CD4-positive, alpha-beta T cell (primary cell): ENCODE results near the gene HTR4. TPM values are rescaled to one million over a fixed set of nuclear protein-coding genes. Genes with fewer than 3 reads are reported as not detected.

ENCODE experiments used
- ATAC-seq: fragments of 200-7000 bp; cut with Tn5 transposase; one replicate; pipeline ENCODE4 v1.10.0; 2022; ENCODE audit warnings: mild to moderate bottlenecking; ENCODE audit not compliant: poor library complexity
- CTCF ChIA-PET: fragments of 350-600 bp; sonication (Branson Sonifier 250); formaldehyde crosslinking; loops from one replicate; lab custom pipeline; 2021; ENCODE audit warnings: antibody characterized with exemption, inconsistent platforms; lab: Charles Lee
- POLR2A ChIA-PET: fragments of 350-600 bp; sonication (Branson Sonifier 250); formaldehyde crosslinking; loops from one replicate; lab custom pipeline; 2021; ENCODE audit warnings: antibody characterized with exemption, inconsistent platforms; lab: Charles Lee
- DNase-seq, 14 experiments: peaks; one replicate each; pipeline ENCODE4 v3.0.0-alpha.2; 2013 to 2020; ENCODE audit warnings: mixed read lengths in 2 of 14
- H3K27ac ChIP-seq, 2 donors: one replicate each; pipeline versions ENCODE4 v1.5.1 to v1.7.0; 2013; ENCODE audit warnings: low read length in 2 of 2, low read depth in 1 of 2, mild to moderate bottlenecking in 1 of 2
- H3K27me3 ChIP-seq, 2 experiments: 1 replicate in 1 of 2; 2 replicates in 1 of 2; pipeline versions ENCODE4 v1.6.1 to v1.7.0; 2013; ENCODE audit warnings: low read length in 2 of 2, control low read depth in 1 of 2, mild to moderate bottlenecking in 1 of 2, moderate library complexity in 1 of 2; ENCODE audit not compliant: insufficient read depth in 2 of 2, control insufficient read depth in 1 of 2
- H3K36me3 ChIP-seq: one replicate; pipeline ENCODE4 v1.6.1; 2013; ENCODE audit warnings: low read length, control low read depth; ENCODE audit not compliant: insufficient read depth
- H3K4me1 ChIP-seq: one replicate; pipeline ENCODE4 v1.6.1; 2013; ENCODE audit warnings: low read length, control low read depth; ENCODE audit not compliant: insufficient read depth
- H3K4me3 ChIP-seq: one replicate; pipeline ENCODE4 v1.5.1; 2013; ENCODE audit warnings: mild to moderate bottlenecking, low read length, moderate library complexity
- H3K9me3 ChIP-seq, 2 experiments: 1 replicate in 1 of 2; 2 replicates in 1 of 2; pipeline versions ENCODE4 v1.6.1 to v1.7.0; 2013; ENCODE audit warnings: low read length in 2 of 2, mild to moderate bottlenecking in 2 of 2, control low read depth in 1 of 2, moderate library complexity in 1 of 2; ENCODE audit not compliant: control insufficient read depth in 1 of 2, insufficient read depth in 1 of 2
- H3K27ac Mint-ChIP-seq: one replicate; pipeline ENCODE4 v1.8.0; 2020; ENCODE audit warnings: mixed read lengths
- H3K27me3 Mint-ChIP-seq: one replicate; pipeline ENCODE4 v1.8.0; 2021; ENCODE audit warnings: mixed read lengths
- H3K36me3 Mint-ChIP-seq: one replicate; pipeline ENCODE4 v1.8.0; 2021; ENCODE audit warnings: low read depth, mixed read lengths
- H3K4me1 Mint-ChIP-seq: one replicate; pipeline ENCODE4 v1.8.0; 2021; ENCODE audit warnings: low read depth, mixed read lengths
- H3K4me3 Mint-ChIP-seq: one replicate; pipeline ENCODE4 v1.8.0; 2020; ENCODE audit warnings: mild to moderate bottlenecking, mixed read lengths
- H3K9me3 Mint-ChIP-seq: one replicate; pipeline ENCODE4 v1.8.0; 2020; ENCODE audit warnings: mixed read lengths
- CTCF ChIP-seq: fragments of 200-600 bp; IDR thresholded peaks from one replicate; pipeline ENCODE4 v1.8.0; 2022; ENCODE audit warnings: antibody characterized with exemption, mild to moderate bottlenecking
- intact Hi-C, 2 experiments: fragments of 100-400 bp; cut with DNase I in 1 of 2; cut with micrococcal nuclease in 1 of 2; formaldehyde crosslinking; loops; one replicate each; pipeline versions ENCODE4 v1.15.1 to v1.9.0; 2023 to 2025; cut with DNase I, micrococcal nuclease
- total RNA-seq, 174 experiments: library from RNA in 2 of 174; stranded (reverse) in 2 of 174; gene quantifications; one replicate each; pipeline ENCODE4 v1.2.3 and lab custom pipeline; 2021 to 2026

Gene HTR4
- total RNA-seq, 2 experiments from 2014 or later: not detected

GRCh38 chr5:148455185-148455584 is 199.1 kb downstream of the HTR4 start:
- Histone ChIP-seq H3K4me1 (no peaks in the 10 kb centered on the region), H3K4me3 (no peak overlapping the region), H3K27ac (no peak overlapping the region), H3K9me3 (no peaks in the 10 kb centered on the region), H3K27me3 (peaks cover 6 to 9% of the 10 kb centered on the region in 2 experiments), H3K36me3 (no peaks in the 10 kb centered on the region)
- TF ChIP-seq CTCF: no peak
- H3K36me3 Mint-ChIP-seq: no peaks in the 10 kb centered on the region
- peaks cover 41% of the 10 kb centered on the region for H3K27me3 Mint-ChIP-seq
- no peak overlapping the region for H3K4me3 Mint-ChIP-seq
- no peak for DNase-seq
- ATAC-seq: no peak
- POLR2A ChIA-PET: no interaction called here
- no peak overlapping the region for H3K27ac Mint-ChIP-seq
- H3K9me3 Mint-ChIP-seq: no peaks in the 10 kb centered on the region
- intact Hi-C loops: no loop called here
- CTCF ChIA-PET: no interaction called here
- H3K4me1 Mint-ChIP-seq: no peaks in the 10 kb centered on the region

GRCh38 chr5:148454576-148454975 is 199.8 kb downstream of the HTR4 start:
- H3K4me1 Mint-ChIP-seq: no peaks in the 10 kb centered on the region
- no peak overlapping the region for H3K27ac Mint-ChIP-seq
- H3K4me3 ChIP-seq: no peak overlapping the region
- POLR2A ChIA-PET: no interaction called here
- no peaks in the 10 kb centered on the region for H3K9me3 Mint-ChIP-seq
- CTCF ChIA-PET: no interaction called here
- no peaks in the 10 kb centered on the region for H3K36me3 Mint-ChIP-seq
- no peaks in the 10 kb centered on the region for H3K4me1 ChIP-seq
- no peak overlapping the region for H3K27ac ChIP-seq
- peaks cover 35% of the 10 kb centered on the region for H3K27me3 Mint-ChIP-seq
- peaks cover 6 to 9% of the 10 kb centered on the region in 2 experiments for H3K27me3 ChIP-seq
- no peak for TF ChIP-seq CTCF
- DNase-seq (no peak), ATAC-seq (no peak)
- no peak overlapping the region for H3K4me3 Mint-ChIP-seq
- intact Hi-C loops: no loop called here
- no peaks in the 10 kb centered on the region for H3K9me3 ChIP-seq
- no peaks in the 10 kb centered on the region for H3K36me3 ChIP-seq

DNA sequence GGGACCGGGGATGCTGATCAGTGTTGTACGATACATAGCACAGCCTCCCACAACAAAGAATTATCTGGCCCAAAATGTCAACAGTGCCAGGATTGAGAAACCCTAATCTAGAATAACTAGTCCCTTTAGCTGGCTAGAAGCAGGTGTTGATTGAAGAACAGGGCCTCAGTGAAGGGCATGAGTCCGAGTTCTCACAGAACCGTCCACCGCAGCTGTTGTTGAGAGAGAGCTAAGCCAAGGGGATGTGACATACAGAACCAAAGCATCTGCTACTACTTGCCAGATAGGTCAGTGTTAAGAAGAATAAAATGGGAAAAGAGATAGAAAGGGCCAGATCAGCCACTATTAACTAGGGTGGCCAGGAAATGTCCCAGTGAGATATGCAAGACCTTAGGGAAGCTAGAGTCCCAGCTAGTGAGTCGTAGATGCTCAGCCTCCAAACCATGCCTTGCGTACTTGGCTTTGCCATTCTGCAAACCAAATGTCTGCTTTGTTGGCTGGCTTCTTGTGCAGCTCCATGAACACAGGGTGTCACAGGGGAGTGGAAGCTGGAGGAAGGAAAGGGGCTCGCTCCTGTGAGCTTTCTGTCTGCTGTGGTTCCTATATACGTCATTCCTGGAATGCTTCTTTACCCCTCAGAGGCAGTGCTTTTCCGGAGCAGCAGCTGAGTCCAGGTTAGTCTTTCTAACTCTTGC is 201.7 kb downstream of the HTR4 start:
- Mint-ChIP-seq H3K9me3 (no peaks in the 10 kb centered on the region), H3K27me3 (peaks cover 21% of the 10 kb centered on the region), H3K27ac (no peak overlapping the region), H3K36me3 (no peaks in the 10 kb centered on the region), H3K4me1 (no peaks in the 10 kb centered on the region), H3K4me3 (no peak overlapping the region)
- Histone ChIP-seq H3K9me3 (no peaks in the 10 kb centered on the region), H3K27ac (no peak overlapping the region), H3K4me3 (no peak overlapping the region), H3K4me1 (no peaks in the 10 kb centered on the region), H3K36me3 (no peaks in the 10 kb centered on the region), H3K27me3 (no peaks in the 10 kb centered on the region)
- POLR2A ChIA-PET: no interaction called here
- ATAC-seq (no peak), DNase-seq (no peak)
- TF ChIP-seq CTCF: no peak
- CTCF ChIA-PET: interaction anchor here (0.8 kb wide), 1 partner anchor 8 kb away, joined by 3 read pairs; no protein-coding TSS in a partner anchor
- intact Hi-C loops: no loop called here
